HTERT RPE-1 (cell line): ENCODE results near the gene FRMD6.
"Not testable (repeated sequence)": the region's sequence is repeated elsewhere in the genome, so short reads cannot be mapped to it uniquely, and the experiment has no call there.

Source experiments
- in situ Hi-C: fragments of 300-500 bp; cut with MboI; formaldehyde crosslinking; loops from 4 replicates; pipeline ENCODE4 v1.14.3; 2020; ENCODE audit warnings: low sequenced_read_pairs

The FRMD6 gene

DNA sequence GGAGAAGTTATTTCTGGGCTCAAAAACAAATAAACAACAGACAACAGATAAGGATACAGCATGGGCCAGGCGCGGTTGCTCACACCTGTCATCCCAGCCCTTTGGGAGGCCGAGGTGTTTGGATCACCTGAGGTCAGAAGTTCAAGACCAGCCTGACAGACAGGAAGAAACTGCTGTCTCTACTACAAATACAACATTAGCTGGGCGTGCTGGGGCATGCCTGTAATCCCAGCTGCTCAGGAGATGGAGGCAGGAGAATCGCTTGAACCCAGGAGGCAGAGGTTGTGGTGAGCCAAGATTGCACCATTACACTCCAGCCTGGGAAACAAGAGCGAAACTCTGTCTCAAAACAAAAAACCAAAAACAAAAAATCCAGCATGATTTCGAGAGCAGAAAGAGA, 117.6 kb downstream of the FRMD6 start:
- in situ Hi-C loops: not testable (repeated sequence)

DNA sequence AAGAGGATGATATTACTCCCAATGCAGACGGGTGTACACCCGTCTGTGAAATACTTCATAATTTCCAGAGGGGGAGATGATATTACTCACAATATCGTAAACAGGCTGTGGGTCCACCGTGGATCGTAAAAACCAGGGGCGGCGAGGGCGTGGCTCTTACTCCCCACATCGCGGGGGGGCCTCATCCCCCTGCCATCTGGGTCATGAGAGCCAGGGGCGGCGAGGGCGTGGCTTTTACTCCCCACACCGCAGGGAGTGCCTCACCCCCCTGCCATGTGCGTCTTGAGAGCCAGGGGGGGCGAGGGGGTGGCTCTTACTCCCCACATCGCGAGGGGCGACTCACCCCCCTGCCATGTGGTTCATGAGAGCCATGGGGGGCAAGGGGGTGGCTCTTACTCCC, 122.5 kb downstream of the FRMD6 start:
- in situ Hi-C loops: no loop called here

DNA sequence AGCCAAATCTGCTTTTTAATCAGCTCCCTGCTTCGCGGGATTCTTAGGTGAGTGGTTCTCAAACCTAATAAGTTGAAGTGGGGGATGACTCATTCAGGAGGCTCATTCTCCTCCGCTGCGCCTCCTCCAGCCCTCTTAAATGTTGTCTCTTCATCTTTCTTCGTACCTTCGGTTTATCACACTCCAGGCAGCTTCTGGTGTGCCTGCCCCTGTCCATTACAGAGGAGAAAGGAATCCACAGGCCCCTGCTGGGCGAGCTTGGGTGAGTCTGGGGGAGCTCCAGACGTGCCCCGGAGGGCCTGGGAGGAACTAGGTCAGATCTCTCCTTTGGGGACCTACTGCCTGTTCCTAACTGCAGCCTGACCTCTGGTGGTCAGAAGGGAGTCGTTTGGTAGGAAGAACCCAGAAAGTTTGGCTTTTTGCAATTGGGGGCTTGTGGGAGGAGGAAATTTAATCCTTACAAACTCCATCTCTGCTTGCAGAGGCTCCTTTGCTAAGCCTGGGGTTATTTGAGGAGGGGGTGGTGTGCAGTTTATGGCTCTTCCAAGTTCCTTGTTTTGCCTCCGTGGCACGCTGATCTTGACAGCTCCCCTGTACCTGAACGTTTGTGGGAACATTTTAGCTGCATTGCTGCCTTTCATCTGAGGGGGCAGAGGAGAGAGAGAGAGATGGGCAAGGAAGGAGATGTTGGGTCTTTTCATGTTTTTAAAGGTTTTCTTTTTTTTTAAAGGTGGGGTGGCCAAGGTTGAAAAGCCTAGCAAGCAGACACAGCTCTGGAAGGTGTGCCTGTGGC, 124.6 kb downstream of the FRMD6 start:
- in situ Hi-C loops: no loop called here

DNA sequence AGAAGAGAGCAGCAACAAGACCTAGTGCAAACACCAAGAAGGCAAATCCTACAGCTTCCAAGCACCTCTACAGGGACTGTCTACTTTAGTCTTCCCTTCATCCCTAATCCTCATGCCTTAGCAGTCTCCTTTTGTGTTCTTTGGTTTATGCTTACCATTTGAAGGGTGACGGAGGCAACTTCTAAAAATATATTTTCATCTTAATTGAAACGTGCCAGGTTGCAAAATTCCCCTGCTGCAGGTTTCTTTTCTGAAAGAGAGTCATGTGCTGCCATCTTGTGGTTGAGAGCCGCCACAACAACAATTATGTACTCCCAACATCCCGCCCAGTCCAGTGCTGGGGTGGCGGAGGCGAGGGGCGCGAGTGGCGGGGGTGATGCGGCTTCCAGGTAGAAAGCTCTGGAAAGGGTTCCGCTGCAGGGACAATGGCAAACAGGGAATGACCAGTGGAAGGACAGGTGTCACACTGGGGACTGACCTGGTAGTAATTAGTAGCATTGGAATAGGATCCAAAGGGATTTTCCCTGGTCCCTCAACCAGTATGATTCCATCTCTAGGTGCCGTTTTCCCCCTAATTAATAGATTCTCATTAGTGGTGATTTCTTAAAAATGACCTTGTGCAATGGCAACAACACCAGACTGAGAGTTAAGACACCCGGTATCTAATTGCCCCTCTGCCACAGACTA, 128.4 kb downstream of the FRMD6 start:
- in situ Hi-C loops: no loop called here
